Activated CD8-positive, alpha-beta T cell treated with anti-CD3 and anti-CD28 coated beads for 36 hours (primary cell): ENCODE results near the gene ALOX12B. TPM values are rescaled to one million over a fixed set of nuclear protein-coding genes. Genes with fewer than 3 reads are reported as not detected.

Experiments used
- ATAC-seq: fragments of 200-7000 bp; cut with Tn5 transposase; one replicate; pipeline ENCODE4 v1.10.0; 2021; ENCODE audit warnings: mild to moderate bottlenecking, moderate library complexity
- CTCF ChIA-PET: fragments of 350-600 bp; sonication (Branson Sonifier 250); formaldehyde crosslinking; loops from one replicate; lab custom pipeline; 2021; ENCODE audit warnings: antibody characterized with exemption; lab: Charles Lee
- POLR2A ChIA-PET: fragments of 350-600 bp; sonication (Branson Sonifier 250); formaldehyde crosslinking; loops from one replicate; lab custom pipeline; 2021; ENCODE audit warnings: antibody characterized with exemption; lab: Charles Lee
- DNase-seq: peaks from one replicate; pipeline ENCODE4 v3.0.0-alpha.2; 2020
- H3K27ac Mint-ChIP-seq: one replicate; pipeline ENCODE4 v1.8.0; 2021; ENCODE audit warnings: mild to moderate bottlenecking, mixed read lengths
- H3K27me3 Mint-ChIP-seq: one replicate; pipeline ENCODE4 v1.8.0; 2021; ENCODE audit warnings: mixed read lengths
- H3K36me3 Mint-ChIP-seq: one replicate; pipeline ENCODE4 v1.8.0; 2021; ENCODE audit warnings: low read depth, mixed read lengths
- H3K4me1 Mint-ChIP-seq: one replicate; pipeline ENCODE4 v1.8.0; 2021; ENCODE audit warnings: low read depth, mixed read lengths
- H3K4me3 Mint-ChIP-seq: one replicate; pipeline ENCODE4 v1.8.0; 2021; ENCODE audit warnings: mild to moderate bottlenecking, moderate library complexity, mixed read lengths
- H3K9me3 Mint-ChIP-seq: one replicate; pipeline ENCODE4 v1.8.0; 2021; ENCODE audit warnings: mixed read lengths
- CTCF ChIP-seq: fragments of 200-600 bp; IDR thresholded peaks from one replicate; pipeline ENCODE4 v1.8.0; 2022; ENCODE audit warnings: antibody characterized with exemption, mild to moderate bottlenecking
- intact Hi-C: fragments of 100-400 bp; cut with micrococcal nuclease; formaldehyde crosslinking; loops from one replicate; pipeline ENCODE4 v1.10.0; 2022
- total RNA-seq, 2 experiments: library from RNA; stranded (reverse); gene quantifications; one replicate each; pipeline ENCODE4 v1.2.3, GENCODE V29; 2021

ALOX12B gene
- total RNA-seq, 2 experiments from 2014 or later: 4.3 to 5.2 TPM

GRCh38 chr17:8105957-8106398 lies 18.5 kb upstream of the ALOX12B start:
- ChIA-PET POLR2A (no interaction called here), CTCF (interaction anchor here (1.3 to 9.8 kb wide), 7 partner anchors 12 to 49 kb away, joined by 4 to 162 read pairs (median 19); partner anchors contain the start of gene ALOXE3)
- DNase-seq (no peak), ATAC-seq (no peak)
- Mint-ChIP-seq H3K9me3 (no peaks in the 10 kb centered on the region), H3K4me3 (no peak overlapping the region), H3K36me3 (no peaks in the 10 kb centered on the region), H3K4me1 (no peaks in the 10 kb centered on the region), H3K27me3 (peaks cover 1% of the 10 kb centered on the region), H3K27ac (no peak overlapping the region)
- TF ChIP-seq CTCF: no peak
- intact Hi-C loops: no loop called here

DNA sequence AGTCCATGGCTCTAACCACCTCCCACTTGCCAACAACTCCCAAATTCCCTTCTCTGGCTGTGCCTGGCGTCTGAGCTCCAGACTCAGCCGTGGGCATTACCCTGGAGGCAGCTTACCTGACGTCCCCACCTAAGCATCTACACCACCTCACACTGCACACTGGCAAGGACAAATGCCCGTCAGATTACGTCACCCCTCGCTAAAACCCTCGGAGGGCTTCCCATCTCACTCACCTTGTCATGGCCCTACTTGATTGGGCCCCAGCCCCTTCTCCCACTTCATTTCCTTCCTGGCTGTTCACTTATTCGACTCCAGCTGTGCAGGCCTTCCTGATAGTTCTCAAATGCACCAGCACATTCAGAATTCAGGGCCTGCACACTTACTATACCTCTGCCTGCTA lies 17.4 kb upstream of the ALOX12B start:
- ChIA-PET POLR2A (interaction anchor here (1.4 to 1.6 kb wide), 2 partner anchors 14 to 68 kb away, joined by 4 read pairs; no protein-coding TSS in a partner anchor), CTCF (interaction anchor here (0.9 to 9.8 kb wide), 6 partner anchors 13 to 64 kb away, joined by 3 to 162 read pairs (median 17); partner anchors contain the start of gene ALOXE3)
- Mint-ChIP-seq H3K9me3 (no peaks in the 10 kb centered on the region), H3K4me1 (no peaks in the 10 kb centered on the region), H3K27ac (no peak overlapping the region), H3K4me3 (no peak overlapping the region), H3K36me3 (no peaks in the 10 kb centered on the region), H3K27me3 (peaks cover 1% of the 10 kb centered on the region)
- intact Hi-C loops: no loop called here
- DNase-seq (no peak), ATAC-seq (no peak)
- no peak for TF ChIP-seq CTCF

DNA sequence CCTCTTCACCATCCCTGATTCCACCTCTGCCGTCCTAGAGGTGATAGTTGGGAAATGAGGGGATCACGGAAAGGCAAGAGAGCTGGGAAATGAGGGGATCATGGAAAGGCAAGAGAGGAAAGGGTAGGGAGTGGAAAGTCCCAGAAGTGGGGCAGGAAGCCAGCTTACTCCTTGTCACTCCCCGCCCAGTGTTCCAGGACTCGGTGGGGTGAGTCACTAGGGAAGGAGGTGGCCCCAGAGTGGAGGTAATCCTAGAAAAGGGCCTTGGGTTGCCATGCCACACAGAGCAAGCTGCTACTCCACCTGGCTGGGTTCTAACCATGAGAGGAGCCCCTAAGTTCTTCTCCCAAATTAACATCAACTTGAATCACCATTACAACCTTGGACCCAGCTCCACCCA lies 16.0 kb upstream of the ALOX12B start:
- DNase-seq (no peak), ATAC-seq (no peak)
- Mint-ChIP-seq H3K27ac (no peak overlapping the region), H3K36me3 (no peaks in the 10 kb centered on the region), H3K27me3 (no peaks in the 10 kb centered on the region), H3K4me3 (no peak overlapping the region), H3K4me1 (no peaks in the 10 kb centered on the region), H3K9me3 (no peaks in the 10 kb centered on the region)
- intact Hi-C loops: no loop called here
- no peak for TF ChIP-seq CTCF
- CTCF ChIA-PET: interaction anchor here (1.4 to 9.8 kb wide), 6 partner anchors 12 to 198 kb away, joined by 4 to 162 read pairs (median 20); partner anchors contain the start of gene ALOXE3
- POLR2A ChIA-PET: interaction anchor here (1.4 kb wide), 1 partner anchor 16 kb away, joined by 4 read pairs; no protein-coding TSS in a partner anchor

- no peak for TF ChIP-seq CTCF
- no peaks in the 10 kb centered on the region for H3K36me3 Mint-ChIP-seq
- no peaks in the 10 kb centered on the region for H3K27me3 Mint-ChIP-seq
- H3K4me1 Mint-ChIP-seq: no peaks in the 10 kb centered on the region
- no peaks in the 10 kb centered on the region for H3K9me3 Mint-ChIP-seq
- no peak overlapping the region for H3K27ac Mint-ChIP-seq
- intact Hi-C loops: no loop called here
- no peak overlapping the region for H3K4me3 Mint-ChIP-seq
- no peak for DNase-seq
- ATAC-seq: no peak
- ChIA-PET CTCF (interaction anchor here (1.3 to 6.3 kb wide), 5 partner anchors 9 to 41 kb away, joined by 3 to 52 read pairs (median 20); partner anchors contain the start of gene ALOXE3), POLR2A (no interaction called here)
Observed at GRCh38 chr17:8101721-8102120, 14.2 kb upstream of the ALOX12B start.

DNA sequence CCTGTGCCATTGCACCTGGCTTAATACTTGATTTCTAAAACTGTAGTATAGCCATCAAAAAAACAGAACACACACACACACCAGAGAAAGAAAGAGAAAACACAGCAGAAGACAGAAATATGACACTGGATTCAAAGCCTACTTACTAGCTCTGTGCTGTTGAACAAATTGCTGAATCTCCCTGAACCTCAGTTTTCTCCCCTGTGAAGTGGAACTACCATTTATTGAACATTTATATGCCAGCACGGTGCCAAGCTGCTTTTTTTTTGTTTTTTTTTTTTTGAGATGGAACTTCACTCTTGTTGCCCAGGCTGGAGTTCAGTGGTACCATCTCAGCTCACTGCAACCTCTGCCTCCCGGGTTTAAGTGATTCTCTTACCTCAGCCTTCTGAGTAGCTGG lies 13.2 kb upstream of the ALOX12B start:
- POLR2A ChIA-PET: no interaction called here
- no peaks in the 10 kb centered on the region for H3K9me3 Mint-ChIP-seq

More for the DNA sequence above, 13.2 kb upstream of the ALOX12B start:
- DNase-seq (no peak), ATAC-seq (no peak)
- Mint-ChIP-seq H3K27me3 (no peaks in the 10 kb centered on the region), H3K4me1 (no peaks in the 10 kb centered on the region), H3K4me3 (no peak overlapping the region), H3K36me3 (no peaks in the 10 kb centered on the region), H3K27ac (no peak overlapping the region)
- CTCF ChIA-PET: interaction anchor here (0.7 to 6.3 kb wide), 9 partner anchors 8 to 104 kb away, joined by 3 to 52 read pairs (median 14); partner anchors contain the start of gene ALOXE3
- no peak for TF ChIP-seq CTCF
- intact Hi-C loops: no loop called here
